Lung (tissue), 12 donors: Measurements from ENCODE around the gene ABHD16A. TPM values are rescaled to one million over a fixed set of nuclear protein-coding genes. Genes with fewer than 3 reads are reported as not detected.

Experiments
- ATAC-seq: fragments of 200-7000 bp; cut with Tn5 transposase; one replicate; pipeline ENCODE4 v1.9.1; 2020; ENCODE audit warnings: moderate number of reproducible peaks; ENCODE audit not compliant: insufficient read depth, low FRiP score
- DNase-seq, 3 donors: peaks; one replicate each; pipeline ENCODE4 v3.0.0-alpha.2; 2013 to 2017
- H3K27ac ChIP-seq, 2 donors: one replicate each; pipeline ENCODE4 v1.5.1; 2013; ENCODE audit warnings: mild to moderate bottlenecking in 2 of 2, moderate library complexity in 2 of 2, control low read depth in 1 of 2, inconsistent platforms in 1 of 2, low read depth in 1 of 2, low read length in 1 of 2
- H3K27me3 ChIP-seq, 3 donors: one replicate each; pipeline ENCODE4 v1.5.1; 2013; ENCODE audit warnings: low read length in 2 of 3; ENCODE audit not compliant: control insufficient read depth in 3 of 3, insufficient read depth in 3 of 3
- H3K36me3 ChIP-seq, 4 donors: one replicate each; pipeline ENCODE4 v1.5.1; 2013; ENCODE audit warnings: low read length in 4 of 4, mild to moderate bottlenecking in 1 of 4, moderate library complexity in 1 of 4; ENCODE audit not compliant: control insufficient read depth in 4 of 4, insufficient read depth in 4 of 4
- H3K4me1 ChIP-seq, 5 donors: one replicate each; pipeline ENCODE4 v1.5.1; 2013; ENCODE audit warnings: low read length in 5 of 5, mild to moderate bottlenecking in 2 of 5, moderate library complexity in 1 of 5; ENCODE audit not compliant: control insufficient read depth in 5 of 5, insufficient read depth in 5 of 5
- H3K4me3 ChIP-seq: one replicate; pipeline ENCODE4 v1.5.1; 2013; ENCODE audit warnings: mild to moderate bottlenecking, control low read depth, moderate library complexity
- H3K9ac ChIP-seq, 2 donors: one replicate each; pipeline ENCODE4 v1.5.1; 2013; ENCODE audit warnings: low read length in 2 of 2, control low read depth in 1 of 2; ENCODE audit not compliant: insufficient read depth in 1 of 2
- H3K9me3 ChIP-seq, 4 donors: one replicate each; pipeline ENCODE4 v1.5.1; 2013; ENCODE audit warnings: low read length in 3 of 4, mild to moderate bottlenecking in 1 of 4, moderate library complexity in 1 of 4; ENCODE audit not compliant: control insufficient read depth in 4 of 4, insufficient read depth in 3 of 4
- CTCF ChIP-seq: IDR thresholded peaks from 2 replicates; pipeline ENCODE4 v1.5.1; 2012; ENCODE audit warnings: mild to moderate bottlenecking; ENCODE audit errors: control extremely low read depth, extremely low read depth
- WGBS, 2 donors: extraction: QIAGEN DNeasy Blood & Tissue Kit; methylation state at CpG; one replicate each; pipeline ENCODE4 v1.1.7; 2013; 5-methylcytosine and 5-hydroxymethylcytosine counted together
- polyA plus RNA-seq, 2 donors: library from polyadenylated mRNA; stranded (reverse); fragments of 200-250 nt; gene quantifications; one replicate each; pipeline ENCODE4 v1.2.1, GENCODE V29; 2013
- total RNA-seq, 2 donors: library from RNA; depleted of rRNA in 1 of 2; stranded (reverse); fragments of >200 nt in 1 of 2; gene quantifications; one replicate each; pipeline ENCODE4 v1.2.1, GENCODE V29; 2014 to 2021
- donor health status: control.
- donor health status: control.
- donor health status: Bipolar disorder and iron deficiency.
- donor health status: healthy.
- donor health status: DM: yes; HTN: yes; CAD: no.

Gene ABHD16A
- total and polyA plus RNA-seq, 4 donors, result 30.6 to 68.6 (median 53.6) TPM

DNA sequence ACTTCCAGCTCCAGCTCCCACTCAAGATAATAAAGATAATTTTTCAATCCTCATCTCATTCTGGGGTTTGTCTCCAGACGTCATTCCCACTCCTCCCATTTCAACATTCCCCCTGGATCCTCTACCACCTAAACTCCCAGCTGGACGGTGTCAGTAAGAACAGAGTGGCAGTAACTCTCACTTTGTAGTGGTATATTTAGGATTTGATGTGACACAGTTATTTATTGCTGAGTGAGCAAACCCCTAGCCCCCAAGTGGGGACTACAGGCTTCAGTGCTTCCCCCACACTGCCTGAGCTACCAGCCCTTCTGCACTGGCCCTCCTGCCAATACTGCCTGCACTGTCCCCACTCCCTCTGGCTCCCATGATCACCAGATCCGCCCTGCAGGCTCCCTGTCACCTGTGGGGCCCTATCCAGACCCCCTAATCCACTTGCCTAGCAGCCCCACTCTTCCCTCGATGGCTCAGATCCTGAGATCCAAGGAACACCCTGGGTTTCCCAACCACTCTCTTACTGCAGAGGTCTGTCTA, 44.9 kb downstream of the ABHD16A start:
- Histone ChIP-seq H3K4me1 (peaks cover 4 to 42% (median 9%) of the 10 kb centered on the region in 5 donors), H3K27ac (no peak overlapping the region), H3K9me3 (no peaks in the 10 kb centered on the region), H3K9ac (no peak overlapping the region), H3K27me3 (no peaks in the 10 kb centered on the region), H3K4me3 (no peak overlapping the region), H3K36me3 (peaks cover 3 to 27% (median 7%) of the 10 kb centered on the region in 4 donors)
- no peak for DNase-seq
- 87 to 91% methylated on average over 4 of the region's 4 CpGs for WGBS, 2 donors
- ATAC-seq, result no peak
- no peak for TF ChIP-seq CTCF

DNA sequence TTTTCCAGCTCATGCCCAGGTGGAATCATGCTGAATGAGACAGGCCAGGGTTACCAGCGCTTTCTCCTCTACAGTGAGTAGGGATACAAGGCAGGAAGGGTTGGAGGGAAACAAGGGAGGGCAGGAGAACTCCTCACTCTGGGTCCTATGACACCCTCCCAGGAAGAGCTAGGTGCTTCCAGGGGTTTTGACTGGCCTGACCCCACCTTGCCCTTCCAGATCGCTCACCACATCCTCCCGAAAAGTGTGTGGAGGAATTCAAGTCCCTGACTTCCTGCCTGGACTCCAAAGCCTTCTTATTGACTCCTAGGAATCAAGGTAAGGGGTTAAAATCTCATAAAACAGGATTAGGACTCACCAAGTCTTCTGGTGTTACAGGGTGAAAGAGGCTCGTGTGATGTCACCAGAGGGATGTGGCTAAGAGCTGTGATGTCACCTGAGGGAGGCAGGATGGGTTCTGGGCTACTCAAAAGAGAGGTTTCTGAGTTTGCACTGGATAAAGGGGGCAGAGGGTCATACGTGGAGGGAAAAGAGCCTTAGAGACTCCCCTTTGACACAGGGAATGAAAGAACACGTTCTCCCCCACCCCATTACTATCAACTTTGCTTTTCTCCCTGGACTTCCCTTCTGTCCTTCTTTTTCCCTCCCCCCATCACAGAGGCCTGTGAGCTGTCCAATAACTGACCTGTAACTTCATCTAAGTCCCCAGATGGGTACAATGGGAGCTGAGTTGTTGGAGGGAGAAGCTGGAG, 45.5 kb downstream of the ABHD16A start:
- no peaks in the 10 kb centered on the region for H3K27me3 ChIP-seq
- whole genome bisulfite sequencing, 2 donors, result 81 to 90% methylated on average over 6 of the region's 6 CpGs
- H3K4me1 ChIP-seq, result peaks cover 3 to 40% (median 9%) of the 10 kb centered on the region in 5 donors
- ATAC-seq (no peak), DNase-seq (no peak)
- peaks cover 3 to 26% (median 7%) of the 10 kb centered on the region in 4 donors for H3K36me3 ChIP-seq
- no peak overlapping the region for H3K9ac ChIP-seq
- H3K9me3 ChIP-seq, result no peaks in the 10 kb centered on the region
- no peak for TF ChIP-seq CTCF
- no peak overlapping the region for H3K27ac ChIP-seq
- H3K4me3 ChIP-seq, result no peak overlapping the region

DNA sequence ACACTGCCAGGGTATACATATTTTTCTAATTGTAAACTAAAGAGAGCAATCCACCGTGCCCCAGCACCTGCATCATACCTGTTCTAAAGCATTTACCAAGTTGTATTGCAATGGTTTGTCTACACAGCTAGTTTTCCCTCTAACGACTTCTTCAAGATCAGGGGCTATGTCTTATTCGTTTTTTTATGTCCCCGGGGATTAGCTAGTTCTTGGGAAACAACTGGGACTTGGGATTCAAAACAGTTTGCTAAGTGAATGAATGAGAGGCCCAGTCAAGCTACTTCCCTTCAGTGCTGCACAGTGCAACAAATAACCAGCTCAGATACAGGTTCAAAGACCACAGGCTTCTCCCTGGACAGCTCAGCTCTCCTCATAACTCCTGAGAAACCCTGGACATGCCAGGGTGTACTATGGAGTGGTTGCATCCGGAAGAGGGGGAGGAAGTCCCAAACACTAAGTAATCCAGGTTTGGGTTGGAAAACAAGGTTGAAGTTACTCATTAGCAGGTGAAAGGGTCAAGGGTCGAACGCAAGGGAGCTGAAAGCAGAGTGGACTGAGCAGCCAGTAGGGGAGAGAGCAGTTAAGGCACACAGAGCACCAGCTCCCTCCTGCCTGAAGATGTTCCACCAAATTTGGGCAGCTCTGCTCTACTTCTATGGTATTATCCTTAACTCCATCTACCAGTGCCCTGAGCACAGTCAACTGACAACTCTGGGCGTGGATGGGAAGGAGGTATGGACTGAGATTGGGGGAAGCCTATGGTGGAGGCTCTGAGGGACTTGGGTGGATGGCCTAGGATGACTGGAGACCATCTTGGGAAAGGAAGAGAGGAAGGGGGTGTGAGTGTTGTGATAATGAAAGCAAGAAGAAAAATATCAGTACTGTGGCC, 47.5 kb downstream of the ABHD16A start, which contains the start of gene APOM:
Gene APOM, plus strand, starts transcription at position 546 of the 889 bp plus-strand sequence. Its CDS starts 73 bp downstream, at position 619.
- no peak for TF ChIP-seq CTCF
- no peaks in the 10 kb centered on the region for H3K27me3 ChIP-seq
- H3K27ac ChIP-seq, result no peak within 1 kb of the TSS
- peaks cover 4 to 42% (median 15%) of the 10 kb centered on the region in 5 donors for H3K4me1 ChIP-seq
- 88 to 93% methylated on average over 8 of the region's 8 CpGs for WGBS, 2 donors
- no peaks in the 10 kb centered on the region for H3K9me3 ChIP-seq
- H3K36me3 ChIP-seq, result peaks cover 3 to 18% (median 6%) of the 10 kb centered on the region in 4 donors
- no peak within 1 kb of the TSS for H3K9ac ChIP-seq
- ATAC-seq (no peak), DNase-seq (no peak)
- no peak within 1 kb of the TSS for H3K4me3 ChIP-seq
